ENCODE measurements around the gene ITGB1BP1. TPM values are rescaled to one million over a fixed set of nuclear protein-coding genes. Genes with fewer than 3 reads are reported as not detected.

The ITGB1BP1 gene
- total RNA-seq, 2 donors from 2014 or later: 29.0 to 34.4 TPM

- no peak overlapping the region for H3K27ac ChIP-seq
- no peaks in the 10 kb centered on the region for H3K4me1 ChIP-seq
- H3K36me3 ChIP-seq: peaks cover 5% of the 10 kb centered on the region
- DNase-seq (ENCODE audit: low spot score): no peak
- H3K9me3 ChIP-seq: no peaks in the 10 kb centered on the region
- no peak for TF ChIP-seq CTCF (IDR thresholded peaks at IDR 0.05)
- H3K4me3 ChIP-seq: no peak overlapping the region
- H3K27me3 ChIP-seq: no peaks in the 10 kb centered on the region
These were observed 41.8 kb upstream of the ITGB1BP1 start for GRCh38 chr2:9465170-9465569.

- Histone ChIP-seq H3K36me3 (peaks cover 5% of the 10 kb centered on the region), H3K4me1 (no peaks in the 10 kb centered on the region), H3K27ac (no peak overlapping the region), H3K9me3 (no peaks in the 10 kb centered on the region), H3K4me3 (no peak overlapping the region), H3K27me3 (no peaks in the 10 kb centered on the region)
- TF ChIP-seq CTCF (IDR thresholded peaks at IDR 0.05): no peak
- no peak for DNase-seq (ENCODE audit: low spot score)
These were observed 40.3 kb upstream of the ITGB1BP1 start for GRCh38 chr2:9463698-9464034.

- no peak for DNase-seq (ENCODE audit: low spot score)
- Histone ChIP-seq H3K9me3 (no peaks in the 10 kb centered on the region), H3K4me1 (no peaks in the 10 kb centered on the region), H3K27me3 (no peaks in the 10 kb centered on the region), H3K27ac (no peak overlapping the region), H3K36me3 (peaks cover 5% of the 10 kb centered on the region), H3K4me3 (no peak overlapping the region)
- TF ChIP-seq CTCF (IDR thresholded peaks at IDR 0.05): no peak
These were observed 39.8 kb upstream of the ITGB1BP1 start for GRCh38 chr2:9462886-9463697.

- H3K36me3 ChIP-seq: no peaks in the 10 kb centered on the region
- no peaks in the 10 kb centered on the region for H3K9me3 ChIP-seq
- DNase-seq (ENCODE audit: low spot score): no peak
- no peaks in the 10 kb centered on the region for H3K4me1 ChIP-seq
- no peak overlapping the region for H3K27ac ChIP-seq
- H3K27me3 ChIP-seq: no peaks in the 10 kb centered on the region
- no peak overlapping the region for H3K4me3 ChIP-seq
- no peak for TF ChIP-seq CTCF (IDR thresholded peaks at IDR 0.05)
These were observed 39.0 kb upstream of the ITGB1BP1 start for GRCh38 chr2:9462313-9462712.

GRCh38 chr2:9461079-9461478 lies 37.8 kb upstream of the ITGB1BP1 start:
- no peak for TF ChIP-seq CTCF (IDR thresholded peaks at IDR 0.05)
- H3K36me3 ChIP-seq: peaks cover 6% of the 10 kb centered on the region
- H3K27me3 ChIP-seq: no peaks in the 10 kb centered on the region
- H3K4me3 ChIP-seq: no peak overlapping the region
- no peak for DNase-seq (ENCODE audit: low spot score)
- no peak overlapping the region for H3K27ac ChIP-seq
- no peaks in the 10 kb centered on the region for H3K4me1 ChIP-seq
- H3K9me3 ChIP-seq: no peaks in the 10 kb centered on the region
